ENCODE data around the gene LRP1B.

DNA sequence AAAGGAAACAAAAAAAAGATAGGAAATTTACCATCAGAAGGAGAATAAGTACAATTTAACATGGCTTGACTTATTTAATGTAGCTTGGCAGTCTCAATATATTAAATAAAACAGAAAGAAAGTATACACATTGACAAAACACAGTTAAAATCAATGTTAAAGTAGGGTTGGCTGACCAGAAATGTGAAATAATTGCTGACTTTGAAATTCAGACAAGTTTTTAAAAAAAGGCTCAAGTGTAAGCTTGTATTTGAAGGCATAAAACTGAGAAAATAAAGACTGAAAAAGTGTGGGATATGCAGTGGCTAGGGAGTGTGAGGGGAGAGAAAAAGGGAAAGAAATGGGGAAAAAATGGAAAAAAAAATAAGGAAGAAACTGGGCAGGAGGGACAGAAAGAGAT, 665.8 kb downstream of the LRP1B start:
- TF ChIP-seq CTCF (IDR thresholded peaks at IDR 0.05; ENCODE audit: low read length), result no peak
- TF ChIP-seq EZH2 (IDR thresholded peaks at IDR 0.05; ENCODE audit: borderline replicate concordance, low read length), result no peak
